ENCODE results near the gene ADD2.
"Not testable (repeated sequence)": the region's sequence is repeated elsewhere in the genome, so short reads cannot be mapped to it uniquely, and the experiment has no call there.

The ADD2 gene

DNA sequence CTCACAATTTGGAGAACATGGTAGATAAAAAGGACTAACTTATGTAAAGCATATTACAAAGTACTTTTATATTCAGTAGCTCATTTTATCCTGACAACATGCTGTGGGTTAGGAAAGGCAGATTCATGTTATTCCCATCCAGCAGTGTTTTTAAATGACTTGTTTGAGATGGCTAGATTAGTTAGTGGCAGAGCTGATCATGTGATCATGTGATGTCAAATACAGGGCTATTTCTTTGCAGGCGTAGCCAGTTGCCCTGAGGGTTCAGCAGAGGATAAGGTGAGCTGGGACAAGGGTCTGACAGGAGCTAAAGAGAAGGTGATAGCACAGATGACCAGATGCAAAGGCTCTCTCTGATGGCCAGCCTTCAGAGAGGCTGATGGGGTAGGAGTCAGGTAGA is 97.8 kb downstream of the ADD2 start:
- DNase-seq (ENCODE audit: low spot score) = no peak

DNA sequence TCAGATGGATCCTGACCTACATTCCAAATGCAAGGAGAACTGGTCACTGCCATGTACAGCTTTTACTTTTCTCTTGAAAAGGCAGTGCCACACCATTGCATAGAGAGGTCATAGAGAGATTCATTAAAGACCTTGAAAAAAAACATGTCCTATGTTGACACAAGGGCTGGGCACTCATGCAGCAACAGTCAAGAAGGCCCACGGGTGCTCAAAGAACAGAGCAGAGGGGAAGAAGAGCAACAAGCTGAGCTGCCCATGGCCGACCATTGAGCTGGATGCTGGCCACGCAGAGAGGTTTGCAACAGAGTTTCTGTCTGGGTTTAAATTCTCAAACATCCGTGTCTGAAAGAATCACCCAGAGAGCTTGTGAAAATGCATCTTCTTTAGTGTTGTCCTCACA is 99.1 kb downstream of the ADD2 start:
- DNase-seq (ENCODE audit: low spot score) = no peak

DNA sequence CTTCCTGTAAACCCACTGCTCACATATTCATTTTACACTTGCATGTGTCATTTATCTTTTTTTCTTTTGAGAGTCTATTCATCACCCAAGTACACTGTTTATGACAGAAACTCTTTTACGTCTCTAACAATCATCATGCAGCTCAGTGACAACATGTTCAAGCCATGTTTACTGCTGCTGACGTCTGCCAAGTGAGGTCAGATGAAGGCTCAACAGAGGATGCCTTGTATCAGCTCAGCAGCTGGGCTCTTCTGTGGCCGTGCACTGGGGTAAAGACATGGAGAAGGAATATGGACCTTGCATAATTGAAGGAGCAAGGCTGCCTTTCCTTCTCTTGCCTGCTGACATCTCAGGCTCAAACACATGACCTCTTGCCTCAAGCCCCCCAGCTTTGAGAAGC is 99.6 kb downstream of the ADD2 start:
- no peak for DNase-seq (ENCODE audit: low spot score)

DNA sequence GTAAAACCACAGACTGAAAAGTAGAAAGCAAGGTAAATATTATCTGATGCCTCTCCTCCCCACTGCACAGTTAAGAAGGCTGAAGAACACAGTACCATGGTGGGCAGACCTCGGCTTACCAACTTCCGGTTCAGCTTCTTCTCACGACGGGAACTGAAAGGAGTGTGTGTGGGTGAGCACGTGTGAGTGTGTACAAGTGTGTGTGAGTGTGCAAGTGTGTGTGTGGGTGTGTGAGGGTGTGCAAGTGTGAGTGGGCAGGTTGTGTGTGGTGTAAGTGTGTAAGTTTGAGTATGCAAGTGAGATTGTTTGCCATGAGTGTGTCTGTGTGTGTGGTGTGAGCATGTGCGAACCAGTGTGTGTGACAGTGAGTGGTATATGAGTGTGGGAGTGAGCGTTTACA is 103.5 kb downstream of the ADD2 start:
- DNase-seq (ENCODE audit: low spot score) = no peak

DNA sequence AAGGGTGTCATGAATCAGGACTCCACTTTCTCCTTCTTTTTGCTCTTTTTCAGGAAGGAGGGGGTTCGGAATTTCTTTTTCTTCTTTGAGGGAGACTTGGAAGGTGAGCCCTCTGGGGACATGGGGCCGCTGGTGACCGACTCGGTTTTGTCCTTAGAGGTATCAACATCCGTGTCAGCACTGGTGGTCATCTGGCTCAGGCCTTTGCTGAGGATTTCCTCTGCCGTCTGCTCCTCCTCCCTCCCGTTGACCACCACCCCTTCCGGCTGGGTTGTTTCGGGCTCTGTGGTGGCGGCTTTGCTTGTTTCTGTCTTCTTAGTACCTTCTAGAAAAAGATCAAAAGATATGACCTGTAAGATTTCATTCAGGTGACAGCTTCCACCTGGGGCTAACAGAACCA is 104.6 kb downstream of the ADD2 start:
- DNase-seq (ENCODE audit: low spot score) = no peak

DNA sequence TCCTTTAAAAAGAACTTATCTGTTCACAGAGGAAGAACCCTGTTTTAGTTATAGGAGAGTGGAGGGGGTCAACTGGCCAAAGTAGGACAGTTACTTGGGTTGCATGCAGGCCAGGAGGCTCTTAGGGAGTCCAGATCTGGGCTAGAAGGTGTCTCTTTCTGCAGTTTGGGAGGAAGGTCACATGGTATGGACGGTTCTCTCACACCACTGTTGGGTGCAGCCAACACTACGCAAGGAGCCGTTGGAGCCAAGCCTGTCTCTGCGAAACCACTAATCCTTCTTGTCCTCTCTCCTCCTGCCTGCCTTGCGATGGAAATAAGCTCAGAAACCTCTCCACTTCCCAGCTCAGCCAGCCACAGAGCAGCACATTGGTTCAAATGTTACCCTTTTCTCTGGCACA is 108.4 kb downstream of the ADD2 start:
- no peak for DNase-seq (ENCODE audit: low spot score)

DNA sequence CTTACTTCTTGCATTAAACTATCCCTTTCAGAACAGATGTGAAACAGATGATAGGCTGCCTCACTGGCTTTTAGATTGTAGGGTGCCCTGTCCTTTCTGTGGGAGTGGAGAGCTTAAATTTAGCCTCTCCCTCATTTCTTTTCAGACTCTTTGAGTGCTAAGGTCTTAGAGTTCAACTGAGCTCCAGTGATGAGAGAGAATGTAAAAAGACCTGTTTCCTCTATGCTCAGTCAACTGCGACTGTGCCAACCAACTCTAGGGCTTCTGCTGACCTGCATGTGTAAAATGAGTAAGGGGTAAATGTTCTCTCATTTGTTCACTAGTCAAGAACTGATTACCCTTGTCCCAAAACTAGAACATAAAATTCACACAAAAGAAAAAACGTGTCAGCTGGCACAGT is 109.5 kb downstream of the ADD2 start:
- no peak for DNase-seq (ENCODE audit: low spot score)

DNA sequence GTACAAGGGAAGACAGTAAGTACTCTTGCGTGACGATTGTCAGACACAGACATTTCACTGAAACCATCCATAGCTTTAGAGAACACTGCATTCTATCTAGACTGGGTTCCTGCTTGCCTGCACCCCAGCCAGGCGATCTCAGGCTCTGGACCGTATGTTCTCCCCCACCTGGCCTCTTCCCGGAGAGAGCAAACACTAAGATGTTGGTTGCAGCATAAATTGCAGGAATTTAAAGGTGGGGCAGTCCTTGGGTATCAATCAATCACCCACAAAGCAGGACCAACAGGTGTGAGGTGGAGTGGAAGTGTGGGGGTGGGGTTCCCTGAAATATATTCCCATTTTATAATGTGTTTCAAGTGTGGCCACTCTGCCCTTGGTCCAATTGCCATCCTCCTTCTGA is 110.8 kb downstream of the ADD2 start:
- no peak for DNase-seq (ENCODE audit: low spot score)

DNA sequence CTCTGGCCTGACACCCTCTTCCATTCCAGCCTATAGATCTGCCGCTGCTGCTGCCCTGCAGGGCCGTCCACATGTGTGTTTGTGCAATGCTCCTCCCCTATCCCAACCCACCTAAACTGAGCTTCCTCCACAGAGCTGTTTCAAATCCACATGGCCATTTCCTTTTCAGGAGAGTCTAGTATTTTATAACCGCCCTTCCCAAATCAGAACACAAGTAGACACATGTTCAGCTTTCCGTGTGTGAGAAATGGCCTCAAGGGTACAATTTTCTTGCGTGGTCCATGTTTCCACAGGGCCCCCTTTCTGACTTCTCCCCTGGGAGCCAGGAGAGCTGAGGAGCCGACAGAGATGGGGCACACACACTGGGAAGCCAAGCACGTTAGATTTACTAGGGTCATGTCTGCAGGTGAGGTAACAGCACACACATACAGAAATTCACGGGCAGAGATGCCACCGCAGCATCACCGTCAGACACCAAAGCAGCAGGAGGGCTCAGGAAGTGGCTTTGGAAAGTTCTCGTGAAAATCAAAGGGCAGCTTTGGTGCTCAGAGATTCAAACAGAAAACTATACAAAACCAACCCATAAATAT is 111.5 kb downstream of the ADD2 start:
- DNase-seq (ENCODE audit: low spot score) = no peak

DNA sequence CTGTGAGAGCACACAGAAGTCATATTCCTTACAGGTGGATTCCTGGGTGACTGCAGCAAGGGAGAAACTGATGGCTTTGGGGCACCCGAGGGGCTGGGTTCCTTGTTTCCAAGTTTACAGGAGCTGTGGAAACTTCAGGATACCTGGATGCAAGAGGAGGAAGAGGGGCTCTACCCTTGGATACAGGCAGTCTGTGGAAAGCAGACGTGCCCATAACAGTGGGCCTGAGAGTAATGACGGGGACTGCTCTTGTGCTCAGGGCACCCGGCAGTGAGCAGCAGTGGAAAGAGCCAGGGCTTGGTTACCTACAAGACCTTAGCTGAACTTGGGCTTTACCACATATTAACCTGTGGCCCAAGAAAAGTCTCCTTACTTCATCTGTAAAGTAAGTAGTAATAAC is 112.2 kb downstream of the ADD2 start:
- no peak for DNase-seq (ENCODE audit: low spot score)

DNA sequence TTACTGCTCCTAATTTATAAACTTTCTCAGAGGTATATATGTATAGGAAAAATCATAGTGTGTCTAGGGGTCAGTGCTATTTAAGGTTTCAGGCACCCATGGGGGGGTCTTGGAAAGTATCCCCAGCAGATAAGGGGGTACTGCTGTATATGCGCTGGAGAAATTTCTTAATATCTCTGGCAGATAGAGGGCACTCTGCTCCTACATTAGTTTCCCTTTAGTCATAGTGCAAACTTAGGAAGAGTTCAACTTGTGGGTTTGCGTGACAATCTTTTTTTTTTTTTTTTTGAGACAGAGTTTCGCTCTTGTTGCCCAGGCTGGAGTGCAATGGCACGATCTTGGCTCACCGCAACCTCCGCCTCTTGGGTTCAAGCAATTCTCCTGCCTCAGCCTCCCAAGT is 112.8 kb downstream of the ADD2 start:
- DNase-seq (ENCODE audit: low spot score) = not testable (repeated sequence)

DNA sequence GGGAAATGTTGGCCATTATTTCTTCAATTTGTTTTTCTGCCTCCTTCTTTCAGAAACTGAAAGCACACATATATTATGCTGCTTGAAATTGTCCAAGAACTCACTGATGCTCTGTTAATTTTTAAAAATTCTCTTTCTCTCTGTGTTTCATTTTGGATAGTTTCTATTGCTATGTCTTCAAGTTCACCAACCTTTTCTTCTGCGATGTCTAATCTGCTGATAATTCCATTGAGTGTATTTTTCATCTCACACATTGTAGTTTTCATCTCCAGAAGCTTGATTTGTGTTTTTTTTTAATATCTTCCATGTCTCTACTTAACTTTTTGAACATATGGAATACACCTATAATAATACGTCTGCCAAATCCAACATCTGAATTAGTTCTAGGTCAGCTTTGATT is 116.3 kb downstream of the ADD2 start:
- no peak for DNase-seq (ENCODE audit: low spot score)

DNA sequence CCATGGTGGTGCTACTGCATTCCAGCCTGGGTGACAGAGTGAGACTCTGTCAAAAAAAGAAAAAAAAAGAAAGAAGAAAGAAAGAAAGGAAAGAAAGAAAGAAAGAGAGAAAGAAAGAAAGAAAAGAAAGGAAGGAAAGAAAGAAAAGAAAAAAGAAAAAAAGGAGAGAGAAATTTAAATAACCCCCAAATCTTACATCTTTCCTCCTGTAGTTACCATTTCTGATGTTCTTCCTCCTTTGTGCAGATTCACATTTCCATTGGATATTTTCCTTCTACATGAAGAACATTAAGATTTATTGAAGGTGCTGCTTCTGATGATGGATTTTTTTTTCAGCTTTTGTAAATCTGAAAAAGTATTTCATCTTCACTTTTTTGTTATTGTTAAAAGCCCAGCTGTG is 117.0 kb downstream of the ADD2 start:
- no peak for DNase-seq (ENCODE audit: low spot score)

DNA sequence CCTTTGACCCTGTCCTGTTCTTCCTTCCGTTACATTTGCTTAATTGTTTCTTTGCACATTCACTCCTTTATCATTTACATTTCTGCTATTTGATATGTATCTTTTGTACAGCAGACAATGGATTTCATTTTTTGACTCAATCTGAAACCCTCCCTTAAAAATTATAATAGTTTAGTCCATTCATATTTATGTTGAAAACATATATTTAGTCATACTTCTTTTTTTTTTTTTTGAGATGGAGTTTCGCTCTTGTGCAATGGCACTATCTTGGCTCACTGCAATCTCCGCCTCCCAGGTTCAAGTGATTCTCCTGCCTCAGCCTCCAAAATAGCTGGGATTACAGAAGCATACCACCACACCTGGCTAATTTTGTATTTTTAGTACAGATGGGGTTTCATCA is 119.0 kb downstream of the ADD2 start:
- no peak for DNase-seq (ENCODE audit: low spot score)

DNA sequence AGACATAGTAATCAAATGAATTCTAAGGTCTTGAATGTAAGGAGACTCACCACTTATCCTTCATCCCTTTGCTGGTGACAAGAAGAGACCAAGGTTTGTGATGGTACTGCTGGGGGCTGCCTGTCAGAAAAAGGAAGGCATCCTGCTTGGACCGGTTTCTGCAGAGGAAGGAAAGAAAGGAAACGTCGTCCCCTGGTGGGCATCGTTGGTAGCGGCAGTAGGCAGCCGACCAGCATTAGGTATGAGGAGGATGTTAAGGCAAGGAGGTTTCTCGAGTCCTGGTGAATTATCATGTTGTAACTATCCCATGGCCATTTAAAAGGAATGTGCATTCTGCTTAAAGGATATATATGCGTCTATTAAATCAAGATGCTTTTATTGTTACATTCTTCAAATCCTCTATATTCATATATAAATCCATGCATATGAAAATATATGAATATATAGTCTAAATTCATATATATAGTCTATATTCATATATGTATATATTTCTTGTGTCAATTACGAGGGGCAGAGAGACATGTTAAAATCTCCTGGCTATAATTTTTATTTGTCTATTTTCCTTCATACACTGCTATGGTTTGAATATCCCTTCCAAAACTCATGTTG is 120.0 kb downstream of the ADD2 start:
- peak; percentile 60 for DNase-seq (ENCODE audit: low spot score)

DNA sequence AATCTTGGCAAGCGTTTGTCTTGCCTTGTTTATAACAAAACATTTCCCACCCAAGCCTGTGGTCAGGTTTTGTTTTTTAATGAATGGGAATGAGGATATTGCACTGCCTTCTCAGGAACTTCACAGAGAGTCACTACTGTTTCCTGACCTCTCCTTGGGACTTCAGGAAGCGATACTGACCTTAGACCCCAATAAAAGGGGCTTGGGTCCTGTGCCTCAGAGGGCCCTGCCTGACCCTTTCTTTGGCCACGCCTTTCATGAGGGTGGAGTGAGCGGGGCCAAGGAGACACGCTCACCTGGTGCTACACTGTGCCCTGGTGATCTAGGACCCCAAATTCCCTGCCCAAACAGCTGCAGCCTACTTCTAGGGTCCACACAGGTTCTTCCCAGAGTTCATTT is 121.6 kb downstream of the ADD2 start:
- no peak for DNase-seq (ENCODE audit: low spot score)

DNA sequence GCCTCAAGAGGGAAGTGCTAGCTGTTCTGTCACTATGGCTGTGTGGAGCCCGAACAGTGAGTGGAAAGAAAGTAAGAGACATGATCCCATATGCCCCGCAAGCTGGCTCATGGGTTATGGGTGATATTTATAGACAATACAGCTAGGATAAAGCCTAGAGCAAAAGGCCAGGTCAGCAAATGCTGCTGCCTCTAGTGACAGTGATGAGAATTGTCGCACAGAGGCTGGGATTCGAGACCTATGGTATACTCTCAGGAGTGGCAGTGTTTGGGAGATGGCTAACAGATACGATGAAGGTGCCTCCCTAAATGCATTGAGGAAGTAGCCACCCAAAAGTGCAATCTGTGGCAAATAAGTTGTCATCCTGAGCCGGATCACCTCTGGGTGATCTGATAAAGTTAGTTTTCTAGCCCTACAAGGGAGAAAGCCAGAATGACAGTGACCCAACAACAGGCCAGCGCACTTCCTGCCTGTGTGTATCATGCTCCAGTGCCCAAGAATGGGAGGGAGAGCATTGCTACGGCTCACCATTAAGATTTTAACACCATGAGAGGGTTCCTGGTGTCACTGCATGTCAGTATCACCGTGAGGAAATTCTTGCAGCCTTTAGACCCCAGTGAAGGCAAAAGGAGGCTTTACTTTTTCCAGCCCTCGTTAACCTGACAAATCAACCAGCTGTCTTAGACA is 122.1 kb downstream of the ADD2 start:
- no peak for DNase-seq (ENCODE audit: low spot score)

DNA sequence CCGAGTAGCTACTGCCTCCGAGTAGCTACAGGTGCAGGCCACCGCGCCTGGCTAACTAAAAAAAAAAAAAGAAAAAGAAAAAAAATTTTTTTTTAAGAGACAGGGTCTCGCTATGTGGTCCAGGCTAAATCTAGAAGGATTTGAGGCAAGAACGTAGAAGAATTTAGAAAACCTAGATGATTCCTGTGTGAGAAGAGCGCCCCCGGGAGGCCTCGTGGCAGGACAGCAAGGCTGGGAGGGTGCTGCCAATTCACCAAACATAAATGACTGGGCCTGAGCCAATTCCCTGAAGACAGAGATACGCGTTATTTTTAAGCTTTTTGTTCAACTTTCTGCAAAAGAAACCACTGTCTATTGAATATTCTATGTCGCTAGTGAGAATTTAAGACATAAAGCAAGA is 124.3 kb downstream of the ADD2 start:
- DNase-seq (ENCODE audit: low spot score) = no peak

DNA sequence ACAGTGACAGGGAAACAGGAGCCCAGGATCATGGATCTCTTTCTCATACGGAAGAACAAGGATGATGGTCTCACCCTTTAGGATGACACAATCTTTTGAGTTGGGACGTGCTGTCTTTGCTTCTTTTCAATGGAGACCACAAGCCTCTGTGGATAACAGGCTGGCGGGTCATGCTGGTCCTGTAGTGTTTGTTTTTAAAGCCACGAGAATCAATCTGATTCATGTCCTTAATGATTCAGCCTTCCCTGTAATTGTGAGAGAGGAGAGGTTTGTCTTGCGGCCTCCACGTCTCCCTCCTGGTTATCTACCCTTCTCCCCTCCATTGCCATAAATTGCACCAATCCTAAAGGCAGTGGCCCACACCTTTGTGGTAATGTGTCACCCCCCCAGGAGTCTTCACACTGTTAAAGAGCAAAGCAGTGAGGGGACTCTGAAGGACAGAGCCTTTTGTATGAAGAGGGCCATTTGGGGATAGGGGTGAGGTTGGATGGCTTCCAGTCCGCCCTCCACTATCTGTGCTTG is 126.7 kb downstream of the ADD2 start:
- DNase-seq (ENCODE audit: low spot score) = no peak

DNA sequence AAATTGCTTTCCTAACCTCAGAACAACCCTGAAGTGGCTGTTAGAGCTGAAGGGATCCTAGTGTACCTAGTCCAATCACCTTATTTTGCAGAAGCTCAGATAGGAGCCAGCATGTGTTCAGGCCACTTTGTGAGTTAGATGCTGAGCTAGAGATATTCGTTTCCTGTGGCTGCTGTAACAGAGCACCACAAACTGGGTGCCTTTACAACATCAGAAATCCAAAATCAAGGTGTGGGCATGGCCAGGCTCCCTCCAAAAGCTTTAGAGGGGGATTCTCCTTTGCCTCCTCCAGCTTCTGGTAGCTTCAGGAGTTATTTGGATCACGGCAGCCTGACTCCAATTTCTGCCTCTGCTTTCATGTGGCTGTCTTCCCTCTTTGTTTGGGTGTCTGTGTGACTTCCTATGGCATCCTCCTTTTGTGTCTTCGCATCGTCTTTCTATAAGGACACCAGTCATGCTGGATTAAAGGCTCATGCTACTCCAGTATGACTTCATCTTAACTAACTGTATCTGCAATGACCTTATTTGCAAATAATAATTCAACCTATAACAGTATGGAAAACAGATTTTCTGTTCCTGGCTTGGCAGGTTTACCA is 128.1 kb downstream of the ADD2 start:
- no peak for DNase-seq (ENCODE audit: low spot score)

DNA sequence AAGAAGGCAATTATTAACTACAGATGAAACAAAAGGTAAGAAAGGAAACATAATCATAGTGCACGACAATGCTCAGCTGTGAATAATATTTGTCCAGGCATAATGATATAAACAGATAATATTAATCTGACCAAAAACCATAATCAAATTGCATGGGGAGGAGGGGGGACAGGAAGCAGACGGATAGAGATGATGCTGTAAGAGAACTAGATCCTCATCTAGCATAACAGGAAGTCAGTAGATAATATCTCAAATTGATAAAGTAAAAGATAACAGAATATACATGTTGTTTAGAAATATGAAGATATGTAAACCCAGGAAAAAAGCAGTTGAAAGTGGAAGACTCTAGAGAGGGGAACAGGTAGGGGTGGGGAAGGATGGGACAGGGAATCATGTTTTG is 129.4 kb downstream of the ADD2 start:
- no peak for DNase-seq (ENCODE audit: low spot score)

DNA sequence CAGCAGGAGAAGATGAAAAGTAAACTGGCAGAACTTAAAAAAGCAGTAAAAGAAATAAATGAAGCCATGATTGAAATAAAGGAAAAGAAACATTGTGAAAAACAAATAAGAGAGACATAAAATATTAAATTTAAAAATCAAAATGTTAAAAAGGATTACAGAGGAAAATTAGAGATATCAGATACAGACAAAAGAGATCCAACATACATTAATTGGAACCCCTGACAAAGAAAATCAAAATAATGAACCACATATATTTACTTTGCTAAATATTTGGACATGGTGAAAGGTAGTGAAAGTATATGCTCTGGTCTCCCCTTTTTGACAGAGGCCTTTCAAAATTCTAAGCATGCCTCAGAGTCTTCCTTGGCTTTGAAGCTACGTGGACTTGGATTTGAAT is 134.5 kb downstream of the ADD2 start:
- no peak for DNase-seq (ENCODE audit: low spot score)

DNA sequence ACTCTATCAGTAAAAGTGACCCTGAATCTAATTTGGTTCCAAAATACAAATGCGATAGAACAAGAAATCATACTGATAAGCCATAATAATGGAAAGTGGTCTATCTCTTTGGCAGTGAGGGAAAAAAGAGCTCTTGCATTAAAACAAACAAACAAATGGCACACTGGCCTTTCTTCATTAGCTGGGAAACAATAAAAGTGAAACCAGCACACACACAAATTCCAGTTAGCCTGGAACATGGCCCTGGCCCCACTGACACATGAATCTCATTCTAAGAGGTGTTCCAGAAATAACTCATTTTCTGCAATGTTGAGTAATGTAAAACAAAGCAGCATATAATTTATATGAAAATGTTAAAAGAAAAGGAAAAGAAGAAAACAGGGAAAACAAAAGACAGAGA is 135.0 kb downstream of the ADD2 start:
- no peak for DNase-seq (ENCODE audit: low spot score)

All from germinal center (tissue), 1 donor.